ENCODE results near the gene DAPK2.

Gene DAPK2

DNA sequence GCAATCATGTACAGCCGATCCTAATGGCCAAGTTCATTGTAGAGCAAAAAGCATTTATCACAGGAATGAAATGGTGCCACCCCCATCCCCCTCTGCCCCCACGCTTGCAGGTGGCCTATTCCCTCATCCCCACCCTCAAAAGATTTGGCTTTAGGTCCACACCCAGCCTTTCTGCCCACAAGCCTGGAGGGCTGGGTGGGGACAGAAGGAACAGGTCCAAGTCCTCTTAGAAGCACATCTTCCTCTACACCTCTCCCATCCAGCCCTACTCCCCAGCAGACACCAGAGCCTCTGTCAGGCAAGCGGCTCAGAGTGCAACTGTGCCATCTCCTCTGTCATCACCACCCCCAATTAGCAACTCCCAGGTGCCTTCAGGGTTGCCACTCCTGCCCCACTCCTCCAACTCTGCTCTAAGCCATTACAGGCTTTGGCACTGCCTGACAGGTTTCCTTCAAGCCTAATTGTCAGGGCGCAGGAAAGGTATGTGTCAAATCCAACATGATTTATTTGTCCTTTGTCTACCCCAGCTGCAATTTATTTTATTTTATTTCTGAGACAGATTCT is 49.4 kb downstream of the DAPK2 start:
- DNase-seq (ENCODE audit: low spot score) = no peak

DNA sequence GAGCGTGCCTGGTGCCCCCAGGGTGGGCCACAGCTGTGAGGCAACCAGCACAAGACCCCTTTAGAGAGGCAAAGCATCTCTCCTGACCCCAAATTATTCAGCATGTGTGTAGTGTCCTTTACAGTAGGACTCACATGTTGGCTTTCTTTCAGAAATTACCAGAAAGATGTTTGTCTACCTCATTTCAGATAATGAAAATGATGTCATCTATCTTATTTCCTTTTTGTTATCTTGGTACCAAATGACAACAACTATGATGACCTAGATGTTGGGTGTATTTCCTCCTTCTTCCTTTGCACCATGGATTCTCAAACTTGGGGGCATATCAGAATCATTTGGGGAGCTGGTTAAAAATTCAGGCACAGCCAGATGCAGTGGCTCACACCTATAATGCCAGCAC is 50.5 kb downstream of the DAPK2 start:
- no peak for DNase-seq (ENCODE audit: low spot score)

DNA sequence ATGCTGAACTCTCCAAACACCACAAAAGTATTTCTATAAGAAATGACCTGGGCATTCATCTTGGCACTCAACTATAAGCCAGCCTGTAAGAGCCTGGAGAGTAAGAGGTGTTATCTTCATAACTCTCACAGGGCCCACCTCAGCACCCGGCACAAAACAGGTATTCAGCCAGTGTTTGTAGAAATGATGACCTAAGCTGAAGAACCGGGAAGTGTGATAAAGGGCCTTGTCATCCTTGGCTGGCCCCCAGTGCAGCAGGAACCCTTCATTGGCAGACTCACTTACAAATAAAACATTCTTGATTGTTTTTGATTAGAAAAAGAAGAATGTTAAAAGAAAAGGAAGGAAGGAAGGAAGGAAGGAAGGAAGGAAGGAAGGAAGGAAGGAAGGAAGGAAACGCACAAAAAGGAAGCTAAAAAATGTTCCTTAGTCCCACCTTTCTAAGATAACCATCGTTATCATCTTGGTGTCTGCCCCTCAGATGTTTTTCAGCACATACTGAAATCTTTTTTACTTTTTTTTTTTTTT is 52.1 kb downstream of the DAPK2 start:
- no peak for DNase-seq (ENCODE audit: low spot score)

DNA sequence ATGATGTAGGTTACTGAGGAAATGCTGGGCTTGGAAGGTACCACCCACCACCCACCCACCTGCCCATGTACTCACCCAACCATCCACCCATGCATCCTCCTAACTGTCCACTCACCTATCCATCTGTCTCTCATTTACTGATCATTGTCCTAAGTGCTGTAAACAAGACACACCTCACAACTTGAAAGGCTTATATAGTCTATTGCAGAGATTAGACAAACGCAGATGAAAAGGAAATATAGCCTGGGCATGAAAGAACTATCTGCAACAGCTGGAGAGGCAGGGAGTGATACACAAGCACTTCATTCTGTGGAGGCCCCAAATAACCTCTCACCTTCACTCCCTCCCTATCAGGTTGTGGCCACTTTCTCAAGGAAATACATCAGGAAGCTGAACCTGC is 54.0 kb downstream of the DAPK2 start:
- DNase-seq (ENCODE audit: low spot score) = no peak

DNA sequence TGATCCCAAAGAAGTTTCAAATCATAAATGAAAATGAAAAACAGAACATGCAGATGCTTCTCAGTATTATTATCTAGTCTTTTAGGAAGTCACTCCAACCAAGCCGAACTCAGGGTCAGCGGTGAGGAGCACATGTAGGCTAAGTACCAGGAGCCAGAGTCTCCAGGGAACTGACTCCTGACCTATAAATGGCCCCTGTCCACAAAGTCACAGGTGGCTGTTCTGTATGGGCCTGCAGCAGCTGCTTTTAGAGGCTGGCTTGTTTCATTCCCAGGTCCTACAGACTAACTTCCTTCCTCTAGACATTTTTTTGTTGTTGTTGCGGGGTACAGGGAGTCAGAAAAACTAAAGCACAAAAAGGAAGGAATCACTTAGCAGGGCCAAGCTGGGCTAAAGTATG is 54.6 kb downstream of the DAPK2 start:
- no peak for DNase-seq (ENCODE audit: low spot score)

DNA sequence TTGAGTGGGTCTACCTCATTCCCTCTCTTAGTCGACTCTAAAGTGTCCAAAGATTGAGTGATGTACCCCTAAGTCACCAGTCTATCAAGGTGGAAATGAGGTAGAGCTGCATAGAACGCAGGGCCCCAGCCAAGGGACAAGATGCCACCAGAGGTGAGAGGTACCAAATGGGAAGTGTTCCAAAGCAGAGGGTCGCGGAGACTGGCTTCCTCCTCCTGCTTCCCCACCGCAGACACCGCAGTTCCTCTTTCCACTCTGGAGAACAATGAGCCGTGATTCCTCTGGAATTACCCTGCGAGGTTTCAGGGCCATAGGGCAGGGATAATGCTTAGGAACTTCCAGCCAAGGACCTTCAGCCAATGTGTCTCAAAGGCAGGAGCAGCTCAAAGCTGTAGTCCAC is 55.8 kb downstream of the DAPK2 start:
- DNase-seq (ENCODE audit: low spot score) = no peak

DNA sequence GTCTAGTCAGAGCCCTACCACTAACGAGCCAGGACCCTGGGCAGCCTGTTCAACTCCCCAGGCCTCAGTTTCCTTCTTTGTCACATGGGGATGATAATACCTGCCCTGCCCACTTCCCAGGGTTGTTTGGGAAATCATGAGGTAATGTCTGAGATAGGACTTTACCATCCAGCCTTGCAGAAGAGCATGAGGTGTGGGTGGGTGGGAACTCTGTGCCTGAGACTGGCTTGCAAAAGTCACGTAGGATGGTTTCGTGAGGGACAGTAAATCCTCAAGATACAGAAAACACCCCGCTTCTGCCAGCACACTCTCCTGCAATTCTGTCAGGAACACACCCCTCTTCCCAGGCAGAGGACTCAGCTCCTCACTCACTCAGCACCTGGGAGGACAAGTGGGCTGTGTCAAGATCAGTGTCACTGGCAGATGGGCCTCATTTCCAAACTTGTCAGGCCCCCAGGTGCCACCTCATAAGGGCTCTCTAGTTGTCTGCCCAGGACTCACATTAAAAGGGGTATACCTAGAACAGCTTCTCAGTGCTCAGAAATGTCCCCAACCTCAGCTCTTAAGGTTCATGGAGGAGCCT is 58.4 kb downstream of the DAPK2 start:
- DNase-seq (ENCODE audit: low spot score) = no peak

DNA sequence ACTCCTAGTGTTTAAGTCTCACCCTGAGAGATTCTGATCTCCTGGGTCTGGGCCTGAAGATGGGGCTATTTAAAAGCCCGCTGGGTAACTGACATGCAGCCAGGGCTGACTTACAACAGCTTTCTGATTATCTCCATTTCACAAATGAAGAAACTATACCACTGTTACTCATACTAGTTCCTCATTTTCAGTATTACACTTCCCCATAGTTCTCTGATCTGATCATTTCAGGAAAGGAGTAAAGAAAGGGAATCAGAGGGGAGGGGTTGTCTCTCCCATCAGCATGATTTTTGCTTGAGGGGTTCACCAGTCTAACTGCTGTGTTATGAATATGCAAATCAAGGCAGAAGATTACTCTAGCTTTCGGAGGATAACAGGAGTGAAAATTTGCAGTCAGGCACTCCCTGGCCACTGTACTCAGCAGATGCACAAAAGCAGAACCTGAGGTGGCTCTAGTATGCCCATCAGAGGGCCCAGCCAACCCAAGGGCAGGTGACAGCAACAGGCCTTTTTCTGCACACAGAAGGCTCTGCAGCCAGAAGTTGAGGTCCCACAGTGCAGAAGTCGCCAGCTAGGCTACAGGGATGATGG is 59.4 kb downstream of the DAPK2 start:
- DNase-seq (ENCODE audit: low spot score) = no peak

DNA sequence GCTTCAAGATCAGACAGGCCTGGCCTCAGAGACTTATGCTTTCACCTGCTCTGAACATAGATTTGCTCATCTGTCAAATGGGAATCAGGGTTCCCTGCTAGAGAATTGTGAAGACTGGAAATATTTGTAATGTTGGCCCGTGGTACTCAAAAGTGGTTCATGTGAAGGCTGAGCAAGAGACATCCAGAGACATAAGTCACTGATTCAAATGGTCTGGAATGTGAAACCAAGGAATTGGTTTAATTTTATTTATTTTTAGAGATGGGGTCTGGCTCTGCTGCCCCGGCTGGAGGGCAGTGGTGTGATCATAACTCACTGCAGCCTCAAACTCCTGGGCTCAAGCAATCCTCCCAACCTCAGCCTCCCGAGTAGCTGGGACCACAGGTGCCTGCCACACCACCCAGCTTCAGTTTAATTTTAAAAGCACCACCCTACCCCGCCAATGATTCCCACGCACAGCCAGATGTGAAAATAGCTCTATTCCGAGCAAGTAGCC is 60.1 kb downstream of the DAPK2 start:
- no peak for DNase-seq (ENCODE audit: low spot score)

DNA sequence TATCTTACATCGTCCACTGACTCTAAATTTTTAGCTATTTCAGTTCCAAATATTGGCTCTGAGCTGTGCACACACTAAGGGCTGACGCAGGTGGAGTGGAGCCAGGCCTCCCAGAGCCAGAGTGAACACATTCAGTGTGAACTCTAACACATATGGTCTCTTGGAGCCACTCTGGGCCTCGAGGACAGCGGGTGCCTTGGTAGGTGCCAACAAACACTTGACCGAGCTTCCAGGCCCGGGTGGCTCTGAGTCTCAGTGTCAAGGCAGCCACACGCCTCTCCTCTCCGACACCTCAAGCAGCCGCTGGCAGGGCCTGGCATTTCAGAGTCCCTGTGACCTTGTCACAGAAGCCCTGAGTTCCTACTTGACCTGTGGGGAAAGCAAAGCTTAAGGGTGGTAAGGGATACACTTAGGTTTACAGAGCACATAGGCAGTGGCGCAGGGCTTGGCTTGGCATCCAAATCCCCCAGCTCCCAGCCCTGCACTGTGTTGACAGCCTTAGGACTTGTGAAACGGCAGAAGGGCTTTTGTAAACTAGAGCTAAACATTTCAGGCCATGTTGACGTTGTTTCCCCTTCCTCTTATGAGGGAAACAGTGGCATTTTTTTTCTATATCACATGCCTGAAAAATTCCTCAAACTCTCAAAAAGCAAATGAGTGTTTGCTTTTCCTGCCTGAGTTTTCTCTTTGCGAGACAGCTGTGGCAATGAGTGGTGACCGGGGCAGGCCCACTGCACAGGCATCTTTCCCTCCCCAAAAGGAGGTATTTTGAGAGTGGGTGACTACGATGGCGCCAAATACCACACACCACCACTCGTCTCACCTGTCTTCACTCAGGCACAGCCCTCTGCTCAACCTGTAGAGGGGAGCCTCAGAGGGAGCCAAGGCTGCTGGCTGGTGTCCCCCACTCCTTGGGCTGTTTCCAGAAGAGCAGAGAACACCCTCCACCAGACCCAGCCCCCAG is 60.8 kb downstream of the DAPK2 start:
- DNase-seq (ENCODE audit: low spot score) = no peak

DNA sequence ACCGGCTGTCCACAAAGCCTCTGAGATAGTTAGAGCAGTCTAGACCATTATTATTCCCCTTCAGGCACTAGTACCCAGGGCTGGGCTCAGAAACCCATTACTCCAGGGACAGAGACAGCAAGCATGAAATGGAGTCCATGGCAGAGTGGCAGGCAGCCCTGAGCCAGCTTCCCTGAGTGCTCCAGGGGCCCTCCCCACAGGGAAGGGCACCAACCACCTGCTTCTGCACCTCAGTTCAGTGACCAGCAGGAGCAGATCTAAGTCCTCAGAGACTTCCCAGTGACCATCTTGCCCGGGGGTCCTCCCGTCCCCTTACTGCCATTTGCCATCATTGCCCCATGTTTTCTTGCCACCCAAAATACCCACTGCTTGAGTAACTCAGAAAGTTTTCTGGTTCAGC is 62.0 kb downstream of the DAPK2 start:
- no peak for DNase-seq (ENCODE audit: low spot score)

DNA sequence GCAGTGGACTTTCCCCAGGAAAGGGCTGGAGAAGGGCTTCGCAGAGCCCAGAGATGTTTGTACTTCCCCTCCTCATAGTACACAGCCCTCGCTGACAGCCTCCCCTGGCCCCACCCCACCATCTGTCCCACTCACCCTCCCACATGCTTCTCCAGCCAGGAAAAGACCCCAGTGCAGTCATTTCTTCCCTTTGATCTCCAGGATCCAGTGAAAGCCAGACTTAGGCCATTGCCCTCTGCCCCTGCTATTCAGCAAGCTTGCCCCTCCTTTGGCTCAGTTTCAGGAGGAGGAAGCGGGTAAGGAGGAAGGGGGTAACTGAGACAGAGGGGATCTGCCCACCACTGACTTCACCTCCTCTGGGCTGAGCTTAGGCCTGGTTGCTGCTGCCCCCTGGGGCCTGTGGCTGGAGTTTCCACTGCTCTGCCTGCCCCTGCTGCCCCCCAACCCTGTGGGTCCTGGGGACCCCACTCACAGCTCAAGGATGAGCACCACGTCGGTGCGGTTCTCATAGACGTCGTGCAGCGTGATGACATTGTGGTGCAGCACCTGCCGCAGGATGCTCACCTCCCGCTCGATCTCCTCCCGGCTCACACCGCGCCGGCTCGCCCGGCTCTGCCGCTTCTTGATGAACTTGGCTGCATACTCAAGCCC is 63.1 kb downstream of the DAPK2 start:
- DNase-seq (ENCODE audit: low spot score) = no peak

DNA sequence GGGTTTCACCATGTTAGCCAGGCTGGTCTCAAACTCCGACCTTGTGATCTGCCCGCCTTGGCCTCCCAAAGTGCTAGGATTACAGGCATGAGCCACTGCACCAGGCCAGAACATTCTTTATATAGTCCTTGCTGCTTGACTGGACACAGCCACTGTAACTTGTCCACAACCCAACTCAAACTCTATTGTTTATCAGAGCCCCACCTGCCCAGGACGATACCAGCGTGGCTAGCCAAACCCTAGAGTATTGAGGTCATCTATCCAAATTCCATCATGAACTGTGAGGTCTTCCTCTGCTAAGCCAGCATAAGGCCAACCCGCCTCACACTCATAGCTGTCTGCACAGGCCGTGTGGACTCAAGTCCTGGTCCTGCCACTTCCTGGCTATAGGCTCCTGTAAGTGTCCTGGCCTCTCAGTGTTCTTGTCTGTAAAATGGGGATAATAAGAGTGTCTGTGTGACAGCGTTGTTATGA is 63.9 kb downstream of the DAPK2 start:
- DNase-seq (ENCODE audit: low spot score) = no peak

DNA sequence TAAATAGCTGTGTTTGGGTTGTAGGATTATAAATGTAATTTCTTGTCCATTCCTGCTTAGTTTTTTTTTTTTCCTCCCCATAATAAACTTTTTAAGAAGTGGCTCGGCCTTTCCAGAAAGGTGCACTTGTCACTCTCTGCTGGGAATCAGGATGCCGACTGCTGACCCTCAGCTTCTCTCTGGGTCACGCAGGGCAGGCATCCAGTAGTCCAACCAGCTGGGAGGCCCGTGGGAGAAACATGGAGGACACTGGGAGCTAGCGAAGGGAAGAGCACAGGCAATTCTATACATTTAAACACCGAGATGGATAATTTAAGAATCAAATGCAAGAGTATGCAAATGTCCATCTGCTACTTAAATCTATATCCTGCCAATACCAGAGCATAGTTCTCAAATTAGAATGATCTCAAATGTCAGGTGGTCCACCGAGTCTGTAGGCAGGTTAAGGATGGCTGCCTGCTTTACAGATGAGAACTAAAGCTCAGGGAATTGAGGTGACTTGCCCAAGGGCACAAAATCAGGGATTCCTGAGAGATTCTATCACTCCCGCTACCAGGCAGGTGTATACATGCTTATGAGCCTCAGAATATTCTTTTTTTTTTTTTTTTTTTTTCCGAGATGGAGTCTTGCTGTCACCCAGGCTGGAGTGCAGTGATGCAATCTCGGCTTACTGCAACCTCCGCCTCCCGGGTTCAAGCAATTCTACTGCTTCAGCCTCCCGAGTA is 64.5 kb downstream of the DAPK2 start:
- DNase-seq (ENCODE audit: low spot score) = no peak

DNA sequence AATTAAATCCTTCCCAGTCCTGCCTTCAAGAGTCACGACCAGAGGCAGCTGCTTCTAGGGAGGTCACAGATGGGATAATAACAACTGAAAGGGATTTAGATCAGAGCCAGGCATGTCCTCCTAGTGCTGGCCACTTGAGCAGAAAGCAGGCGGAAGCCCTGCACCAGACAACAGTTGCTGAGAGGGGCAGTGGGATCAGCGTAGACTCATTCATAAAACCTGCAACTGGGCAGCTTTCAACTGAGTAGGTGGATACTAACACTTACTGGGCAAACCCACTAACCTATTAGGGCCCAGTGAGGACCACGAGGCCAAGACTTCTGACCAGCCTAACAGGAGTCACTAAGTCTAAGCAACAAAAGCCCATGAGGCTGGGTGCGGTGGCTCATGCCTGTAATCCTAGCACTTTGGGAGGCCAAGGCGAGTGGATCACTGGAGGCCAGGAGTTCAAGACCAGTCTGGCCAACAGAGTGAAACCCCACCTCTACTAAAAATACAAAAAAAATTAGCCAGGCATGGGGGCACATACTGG is 67.0 kb downstream of the DAPK2 start:
- DNase-seq (ENCODE audit: low spot score) = no peak

DNA sequence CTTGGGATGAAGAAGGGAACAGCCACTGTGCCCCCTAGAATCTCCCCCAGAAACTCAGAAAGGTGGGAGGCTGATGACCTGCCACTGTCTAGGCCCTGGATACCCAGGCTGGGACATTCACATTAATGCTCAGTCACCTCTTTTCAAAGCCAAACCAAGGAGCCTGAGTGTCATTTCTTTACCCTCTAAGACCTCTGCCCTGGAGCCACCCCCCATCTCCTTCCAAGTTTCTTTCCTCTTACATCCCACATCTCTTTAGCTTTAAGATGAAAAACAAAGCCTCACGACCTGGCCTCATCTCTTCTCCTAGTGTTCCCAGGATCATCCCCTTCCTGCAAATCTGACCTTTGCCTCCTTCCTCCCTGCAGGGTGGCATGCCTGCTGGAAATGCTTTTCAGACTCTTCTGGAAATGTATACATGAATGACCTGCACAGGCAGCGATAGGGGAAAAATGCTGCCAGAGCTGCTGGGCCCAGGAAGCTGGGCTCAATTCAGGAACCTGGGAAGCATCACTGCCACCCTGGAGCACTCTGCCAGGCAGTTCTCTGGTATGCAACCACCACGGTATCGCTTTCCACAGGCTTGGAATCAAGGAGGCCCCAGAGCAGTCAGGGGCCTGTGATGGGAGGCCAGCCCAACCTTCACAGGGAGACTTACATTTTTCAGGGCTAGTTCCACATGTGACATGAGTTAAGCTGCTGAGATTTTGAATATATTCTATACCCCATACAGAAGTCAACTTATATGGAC is 67.6 kb downstream of the DAPK2 start:
- no peak for DNase-seq (ENCODE audit: low spot score)

DNA sequence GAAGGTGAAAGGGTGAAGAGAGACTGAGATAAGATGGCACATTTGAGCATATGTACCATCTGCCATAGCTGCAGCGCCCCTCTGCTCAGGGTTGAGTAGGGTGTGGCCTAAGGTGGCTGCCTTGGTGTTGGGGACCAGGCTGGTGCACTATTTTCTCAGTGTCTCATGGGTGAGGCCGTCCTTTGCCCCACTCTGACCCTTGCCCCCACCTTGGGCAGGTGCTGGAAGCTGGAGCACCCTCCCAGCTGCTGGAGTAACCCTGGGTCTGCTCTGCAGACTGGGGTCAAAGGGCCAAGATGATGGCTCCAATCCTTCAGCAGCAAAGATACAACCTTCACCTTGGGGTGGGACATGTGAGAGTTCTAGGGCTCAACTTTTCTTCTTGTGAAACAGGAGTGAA is 69.2 kb downstream of the DAPK2 start:
- no peak for DNase-seq (ENCODE audit: low spot score)

DNA sequence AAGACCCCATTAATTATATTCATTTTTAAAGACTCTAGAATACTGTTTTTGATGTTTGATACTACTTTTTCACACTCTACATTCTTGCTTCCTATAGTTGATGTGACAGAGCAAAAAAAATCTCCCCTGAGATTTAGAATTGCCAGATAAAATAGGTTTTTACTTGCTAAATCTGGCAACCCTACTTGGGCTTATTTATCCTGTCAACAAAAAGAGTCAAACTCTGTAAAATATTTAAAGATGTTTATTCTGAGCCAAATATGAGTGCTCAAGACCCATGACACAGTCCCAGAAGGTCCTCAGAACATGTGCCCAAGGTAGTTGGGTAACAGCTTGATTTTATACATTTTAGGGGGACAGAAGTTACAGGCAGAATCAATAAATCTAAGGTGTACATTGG is 72.3 kb downstream of the DAPK2 start:
- no peak for DNase-seq (ENCODE audit: low spot score)

DNA sequence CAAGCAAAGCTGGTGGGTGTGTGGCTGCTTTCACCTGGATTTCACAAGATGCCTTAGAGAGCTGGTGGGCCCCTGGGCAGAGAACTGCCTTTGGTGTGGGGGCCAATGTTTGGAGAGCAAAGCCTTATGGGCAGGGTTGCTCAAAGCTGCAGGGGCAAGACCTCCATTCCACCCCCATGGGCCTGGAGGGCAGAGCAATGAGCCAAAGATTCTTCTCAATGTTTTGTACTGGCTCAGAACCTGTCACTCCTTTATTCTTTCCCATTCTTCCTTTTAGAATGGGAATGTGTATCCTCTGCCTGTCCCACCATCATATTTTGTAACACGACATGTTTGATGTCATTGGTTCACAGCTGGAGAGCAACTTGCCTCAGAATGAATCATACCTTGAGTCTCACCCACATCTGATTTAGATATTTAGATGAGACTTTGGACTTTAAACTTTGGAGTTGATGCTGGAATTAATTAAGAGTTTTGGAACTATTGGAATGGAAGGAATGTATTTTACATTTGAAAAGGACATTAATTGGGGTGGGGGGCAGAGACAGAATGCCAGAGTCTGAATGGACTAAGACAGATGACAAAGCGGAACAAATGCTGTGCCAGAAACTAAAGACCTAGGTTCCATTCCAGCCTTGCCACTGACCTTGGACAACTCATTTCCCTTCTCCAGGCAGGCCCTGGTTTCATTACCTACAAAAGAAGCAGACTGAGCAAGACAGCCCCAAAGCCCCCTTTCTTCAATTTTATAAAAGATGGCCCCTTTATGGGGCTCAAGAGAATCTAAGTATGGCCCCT is 72.9 kb downstream of the DAPK2 start:
- DNase-seq (ENCODE audit: low spot score) = no peak
